ENCODE results near the gene GAL3ST1.
"Not testable (repeated sequence)": the region's sequence is repeated elsewhere in the genome, so short reads cannot be mapped to it uniquely, and the experiment has no call there.

GAL3ST1 gene

GRCh38 chr22:30546616-30547015 lies 27.8 kb downstream of the GAL3ST1 start, which contains the start of gene SEC14L6:
TSS of gene SEC14L6 (minus strand) at chr22:30546741. CDS start at chr22:30546682, 59 bp downstream.
- no peak within 1 kb of the TSS for H3K4me3 ChIP-seq (ENCODE audit: low read length)
- no peak for TF ChIP-seq CTCF (IDR thresholded peaks at IDR 0.05; ENCODE audit: insufficient read depth, low read depth, low read length, missing control alignments)
- DNase-seq (ENCODE audit: low read depth) = no peak

GRCh38 chr22:30542811-30543188 lies 31.7 kb downstream of the GAL3ST1 start:
- H3K4me3 ChIP-seq (ENCODE audit: low read length) = no peak overlapping the region
- no peak for DNase-seq (ENCODE audit: low read depth)
- TF ChIP-seq CTCF (IDR thresholded peaks at IDR 0.05; ENCODE audit: insufficient read depth, low read depth, low read length, missing control alignments) = no peak

GRCh38 chr22:30541961-30542810 lies 32.3 kb downstream of the GAL3ST1 start:
- H3K4me3 ChIP-seq (ENCODE audit: low read length) = no peak overlapping the region
- no peak for DNase-seq (ENCODE audit: low read depth)

GRCh38 chr22:30541511-30541910 lies 33.0 kb downstream of the GAL3ST1 start:
- not testable (repeated sequence) for H3K4me3 ChIP-seq (ENCODE audit: low read length); DNase-seq (ENCODE audit: low read depth)

More at GRCh38 chr22:30541961-30542810, 32.3 kb downstream of the GAL3ST1 start:
- no peak for TF ChIP-seq CTCF (IDR thresholded peaks at IDR 0.05; ENCODE audit: insufficient read depth, low read depth, low read length, missing control alignments)

- DNase-seq (ENCODE audit: low read depth) = no peak
- TF ChIP-seq CTCF (IDR thresholded peaks at IDR 0.05; ENCODE audit: insufficient read depth, low read depth, low read length, missing control alignments) = no peak
- no peak overlapping the region for H3K4me3 ChIP-seq (ENCODE audit: low read length)
Observed at GRCh38 chr22:30539368-30539767, 35.1 kb downstream of the GAL3ST1 start.

- peak; percentile 70 for DNase-seq (ENCODE audit: low read depth)
- no peak overlapping the region for H3K4me3 ChIP-seq (ENCODE audit: low read length)
- TF ChIP-seq CTCF (IDR thresholded peaks at IDR 0.05; ENCODE audit: insufficient read depth, low read depth, low read length, missing control alignments) = no peak
Observed at GRCh38 chr22:30538280-30538679, 36.2 kb downstream of the GAL3ST1 start.

GRCh38 chr22:30537083-30537731 lies 37.3 kb downstream of the GAL3ST1 start:
- DNase-seq (ENCODE audit: low read depth) = no peak
- TF ChIP-seq CTCF (IDR thresholded peaks at IDR 0.05; ENCODE audit: insufficient read depth, low read depth, low read length, missing control alignments) = no peak
- no peak overlapping the region for H3K4me3 ChIP-seq (ENCODE audit: low read length)

Data from epithelial cell of esophagus (primary cell).